Glutamatergic neuron (in vitro differentiated cells): ENCODE measurements around the gene NBPF3. TPM values are rescaled to one million over a fixed set of nuclear protein-coding genes. Genes with fewer than 3 reads are reported as not detected.
"Not testable (repeated sequence)": the region's sequence is repeated elsewhere in the genome, so short reads cannot be mapped to it uniquely, and the experiment has no call there.

Experiments
- DNase-seq: peaks from one replicate; pipeline ENCODE4 v3.0.0; 2022
- H3K27ac Mint-ChIP-seq: one replicate; pipeline ENCODE4 v1.8.0; 2020; ENCODE audit warnings: mild to moderate bottlenecking, mixed read lengths, inconsistent platforms; ENCODE audit not compliant: unreplicated experiment
- H3K27me3 Mint-ChIP-seq: one replicate; pipeline ENCODE4 v1.8.0; 2020; ENCODE audit warnings: mild to moderate bottlenecking, moderate library complexity, mixed read lengths, inconsistent platforms; ENCODE audit not compliant: unreplicated experiment
- H3K36me3 Mint-ChIP-seq: one replicate; pipeline ENCODE4 v1.8.0; 2020; ENCODE audit warnings: mild to moderate bottlenecking, mixed read lengths, inconsistent platforms; ENCODE audit not compliant: unreplicated experiment
- H3K4me1 Mint-ChIP-seq: one replicate; pipeline ENCODE4 v1.8.0; 2020; ENCODE audit warnings: mild to moderate bottlenecking, low read depth, mixed read lengths, inconsistent platforms; ENCODE audit not compliant: unreplicated experiment
- H3K4me3 Mint-ChIP-seq: one replicate; pipeline ENCODE4 v1.8.0; 2020; ENCODE audit warnings: mild to moderate bottlenecking, mixed read lengths, inconsistent platforms; ENCODE audit not compliant: unreplicated experiment
- H3K9me3 Mint-ChIP-seq: one replicate; pipeline ENCODE4 v1.8.0; 2020; ENCODE audit warnings: mild to moderate bottlenecking, moderate library complexity, mixed read lengths, inconsistent platforms; ENCODE audit not compliant: unreplicated experiment
- CTCF ChIP-seq: fragments of 200-600 bp; sonication (generic); IDR thresholded peaks from one replicate; pipeline ENCODE4 v1.5.0; 2021; ENCODE audit not compliant: partially characterized antibody, unreplicated experiment
- total RNA-seq: library from RNA; stranded (reverse); fragmentation: NEBNext Ultra II Directional; extraction: Animal tissue kit (Norgen Biotek cat#: 25700); gene quantifications from one replicate; pipeline ENCODE4 v1.2.1, GENCODE V29; 2021; ENCODE audit not compliant: unreplicated experiment

The NBPF3 gene
- total RNA-seq, 1 donor from 2014 or later: 3.1 TPM

DNA sequence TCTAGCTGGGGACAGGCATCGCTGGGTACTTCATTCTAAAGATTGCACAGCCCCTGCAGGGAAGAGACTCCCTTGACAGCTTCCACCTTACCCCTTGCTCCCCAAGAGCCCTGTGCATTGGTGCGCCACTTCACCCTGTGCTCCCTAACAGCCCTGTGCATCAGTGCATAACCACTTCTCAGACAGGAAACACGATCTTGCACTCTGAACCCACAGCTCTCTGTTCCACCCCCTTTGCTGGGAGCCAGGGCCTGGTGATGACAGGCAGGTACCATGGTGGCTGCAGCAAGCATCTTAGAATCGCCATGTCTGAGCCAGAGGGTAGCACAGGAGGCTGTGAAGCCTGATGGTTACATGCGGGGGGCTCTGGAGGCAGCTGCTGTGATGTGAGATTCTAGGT, 74.3 kb downstream of the NBPF3 start:
- peaks cover 2% of the 10 kb centered on the region for H3K4me1 Mint-ChIP-seq
- no peak for TF ChIP-seq CTCF
- no peak overlapping the region for H3K27ac Mint-ChIP-seq

DNA sequence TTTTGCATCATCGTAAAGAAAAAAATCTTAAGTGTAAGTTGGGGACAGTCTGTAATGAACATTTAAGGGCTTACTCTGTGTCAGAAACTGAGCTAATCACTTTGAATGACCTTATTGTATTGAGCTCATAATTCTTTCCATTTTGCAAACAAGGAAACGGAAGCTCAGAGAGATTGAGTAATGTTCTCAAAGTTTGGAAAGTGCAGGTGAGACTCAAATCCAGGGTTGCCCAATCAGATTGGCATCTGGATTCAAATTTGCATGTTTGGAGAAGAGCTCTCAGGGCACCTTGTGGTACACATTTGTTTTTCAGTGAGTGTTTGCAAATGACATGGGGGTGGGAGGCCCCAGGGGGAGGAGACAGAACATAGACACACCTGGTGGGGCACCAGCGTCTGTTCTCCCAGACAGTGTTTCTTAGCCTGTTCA, 77.2 kb downstream of the NBPF3 start:
- Mint-ChIP-seq H3K27me3 (peaks cover 1% of the 10 kb centered on the region), H3K36me3 (no peaks in the 10 kb centered on the region), H3K4me3 (no peak overlapping the region), H3K27ac (no peak overlapping the region), H3K4me1 (peaks cover 2% of the 10 kb centered on the region), H3K9me3 (peaks cover 2% of the 10 kb centered on the region)
- TF ChIP-seq CTCF: no peak
- DNase-seq: no peak

More for the DNA sequence above, 74.3 kb downstream of the NBPF3 start:
- Mint-ChIP-seq H3K9me3 (no peaks in the 10 kb centered on the region), H3K27me3 (peaks cover 6% of the 10 kb centered on the region), H3K36me3 (no peaks in the 10 kb centered on the region), H3K4me3 (no peak overlapping the region)
- DNase-seq: no peak

- TF ChIP-seq CTCF: no peak
- no peak for DNase-seq
- no peak overlapping the region for H3K4me3 Mint-ChIP-seq
- peaks cover 2% of the 10 kb centered on the region for H3K4me1 Mint-ChIP-seq
- no peak overlapping the region for H3K27ac Mint-ChIP-seq
- H3K27me3 Mint-ChIP-seq: peaks cover 1% of the 10 kb centered on the region
- H3K9me3 Mint-ChIP-seq: peaks cover 2% of the 10 kb centered on the region
- no peaks in the 10 kb centered on the region for H3K36me3 Mint-ChIP-seq
Observed at GRCh38 chr1:21517660-21518480, 77.9 kb downstream of the NBPF3 start.

- no peak for TF ChIP-seq CTCF
- Mint-ChIP-seq H3K36me3 (no peaks in the 10 kb centered on the region), H3K4me3 (no peak overlapping the region), H3K27ac (no peak overlapping the region), H3K27me3 (peaks cover 1% of the 10 kb centered on the region), H3K4me1 (peaks cover 2% of the 10 kb centered on the region), H3K9me3 (peaks cover 2% of the 10 kb centered on the region)
- no peak for DNase-seq
Observed at GRCh38 chr1:21518774-21519455, 79.0 kb downstream of the NBPF3 start.

DNA sequence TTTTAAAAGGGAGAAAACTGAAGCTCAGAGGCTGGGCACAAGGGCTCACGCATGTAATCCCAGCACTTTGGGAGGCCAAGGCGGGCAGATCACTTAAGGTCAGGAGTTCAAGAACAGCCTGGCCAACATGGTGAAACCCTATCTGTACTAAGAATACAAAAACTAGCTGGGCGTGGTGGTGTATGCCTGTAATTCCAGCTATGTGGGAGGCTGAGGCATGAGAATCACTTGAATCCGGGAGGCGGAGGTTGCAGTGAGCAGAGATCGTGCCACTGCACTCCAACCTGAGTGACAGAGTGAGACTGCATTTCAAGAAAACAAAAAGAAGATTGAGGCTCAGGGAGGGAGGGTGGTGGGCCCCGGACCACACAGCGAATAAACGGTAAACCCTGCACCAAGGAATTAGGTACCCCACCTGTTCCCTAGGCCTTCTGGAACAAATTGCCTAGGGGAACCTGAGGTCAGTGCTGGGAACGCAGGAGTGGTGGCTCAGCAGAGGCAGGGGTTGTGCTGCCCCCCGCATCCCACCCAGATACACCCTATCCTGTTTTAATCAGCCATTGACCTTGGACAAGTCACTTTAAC, 79.6 kb downstream of the NBPF3 start:
- DNase-seq, H3K27ac Mint-ChIP-seq, H3K4me1 Mint-ChIP-seq, H3K36me3 Mint-ChIP-seq, H3K9me3 Mint-ChIP-seq, H3K4me3 Mint-ChIP-seq, H3K27me3 Mint-ChIP-seq: not testable (repeated sequence)
